Liver (tissue), 3 donors: ENCODE measurements around the gene ORC2.

ENCODE experiments used
- NR2F2 ChIP-seq: IDR thresholded peaks from 2 replicates; pipeline ENCODE4 v1.6.1; 2016; ENCODE audit warnings: antibody characterized with exemption
- RAD21 ChIP-seq, 2 donors: IDR thresholded peaks; 2 replicates each; pipeline ENCODE4 v1.6.1; 2016; ENCODE audit warnings: antibody characterized with exemption in 2 of 2, mild to moderate bottlenecking in 2 of 2
- RXRA ChIP-seq, 2 donors: IDR thresholded peaks; 2 replicates each; pipeline ENCODE4 v1.6.1; 2017 to 2018; ENCODE audit warnings: antibody characterized with exemption in 2 of 2, mild to moderate bottlenecking in 1 of 2
- TF ChIP-seq, protein P1 (sequence below): fragments of 150-350 bp; IDR thresholded peaks from 2 replicates; pipeline ENCODE4 v1.5.1; 2017; ENCODE audit warnings: improper control_type of control experiment, low read depth, low read length; ENCODE audit not compliant: missing input control
- TF ChIP-seq, protein P2 (sequence below): IDR thresholded peaks from 2 replicates; pipeline ENCODE4 v1.6.1; 2016; ENCODE audit warnings: antibody characterized with exemption, mild to moderate bottlenecking
- TF ChIP-seq, protein P3 (sequence below): IDR thresholded peaks from 2 replicates; pipeline ENCODE4 v1.6.1; 2016; ENCODE audit warnings: antibody characterized with exemption
- donor health status: healthy.
- donor health status: healthy.

DNA sequence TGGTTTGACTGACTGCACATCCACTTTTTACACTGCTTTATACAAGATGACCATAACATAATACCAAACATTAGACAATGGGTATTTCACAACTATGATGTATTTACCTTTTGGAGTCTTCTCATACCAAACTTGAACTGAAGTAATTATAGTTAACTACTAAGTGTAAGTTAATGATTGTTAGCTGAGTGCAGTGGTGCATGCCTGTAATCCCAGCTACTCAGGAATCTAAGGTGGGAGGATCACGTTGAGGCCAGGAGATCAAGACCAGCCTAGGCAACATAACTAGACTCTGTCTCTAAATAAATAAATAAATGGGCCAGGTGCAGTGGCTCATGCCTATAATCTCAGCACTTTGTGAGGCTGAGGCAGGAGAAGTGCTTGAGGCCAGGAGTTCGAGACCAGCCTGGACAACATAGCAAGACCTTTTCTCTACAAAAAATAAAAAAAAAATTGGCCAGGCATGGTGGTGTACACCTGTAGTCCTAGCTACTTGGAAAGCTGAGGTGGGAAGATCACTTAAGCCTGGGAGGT, 44.9 kb upstream of the ORC2 start:
- TF ChIP-seq, protein P1, sequence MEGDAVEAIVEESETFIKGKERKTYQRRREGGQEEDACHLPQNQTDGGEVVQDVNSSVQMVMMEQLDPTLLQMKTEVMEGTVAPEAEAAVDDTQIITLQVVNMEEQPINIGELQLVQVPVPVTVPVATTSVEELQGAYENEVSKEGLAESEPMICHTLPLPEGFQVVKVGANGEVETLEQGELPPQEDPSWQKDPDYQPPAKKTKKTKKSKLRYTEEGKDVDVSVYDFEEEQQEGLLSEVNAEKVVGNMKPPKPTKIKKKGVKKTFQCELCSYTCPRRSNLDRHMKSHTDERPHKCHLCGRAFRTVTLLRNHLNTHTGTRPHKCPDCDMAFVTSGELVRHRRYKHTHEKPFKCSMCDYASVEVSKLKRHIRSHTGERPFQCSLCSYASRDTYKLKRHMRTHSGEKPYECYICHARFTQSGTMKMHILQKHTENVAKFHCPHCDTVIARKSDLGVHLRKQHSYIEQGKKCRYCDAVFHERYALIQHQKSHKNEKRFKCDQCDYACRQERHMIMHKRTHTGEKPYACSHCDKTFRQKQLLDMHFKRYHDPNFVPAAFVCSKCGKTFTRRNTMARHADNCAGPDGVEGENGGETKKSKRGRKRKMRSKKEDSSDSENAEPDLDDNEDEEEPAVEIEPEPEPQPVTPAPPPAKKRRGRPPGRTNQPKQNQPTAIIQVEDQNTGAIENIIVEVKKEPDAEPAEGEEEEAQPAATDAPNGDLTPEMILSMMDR, result no peak
- no peak for TF ChIP-seq NR2F2
- TF ChIP-seq, protein P2, sequence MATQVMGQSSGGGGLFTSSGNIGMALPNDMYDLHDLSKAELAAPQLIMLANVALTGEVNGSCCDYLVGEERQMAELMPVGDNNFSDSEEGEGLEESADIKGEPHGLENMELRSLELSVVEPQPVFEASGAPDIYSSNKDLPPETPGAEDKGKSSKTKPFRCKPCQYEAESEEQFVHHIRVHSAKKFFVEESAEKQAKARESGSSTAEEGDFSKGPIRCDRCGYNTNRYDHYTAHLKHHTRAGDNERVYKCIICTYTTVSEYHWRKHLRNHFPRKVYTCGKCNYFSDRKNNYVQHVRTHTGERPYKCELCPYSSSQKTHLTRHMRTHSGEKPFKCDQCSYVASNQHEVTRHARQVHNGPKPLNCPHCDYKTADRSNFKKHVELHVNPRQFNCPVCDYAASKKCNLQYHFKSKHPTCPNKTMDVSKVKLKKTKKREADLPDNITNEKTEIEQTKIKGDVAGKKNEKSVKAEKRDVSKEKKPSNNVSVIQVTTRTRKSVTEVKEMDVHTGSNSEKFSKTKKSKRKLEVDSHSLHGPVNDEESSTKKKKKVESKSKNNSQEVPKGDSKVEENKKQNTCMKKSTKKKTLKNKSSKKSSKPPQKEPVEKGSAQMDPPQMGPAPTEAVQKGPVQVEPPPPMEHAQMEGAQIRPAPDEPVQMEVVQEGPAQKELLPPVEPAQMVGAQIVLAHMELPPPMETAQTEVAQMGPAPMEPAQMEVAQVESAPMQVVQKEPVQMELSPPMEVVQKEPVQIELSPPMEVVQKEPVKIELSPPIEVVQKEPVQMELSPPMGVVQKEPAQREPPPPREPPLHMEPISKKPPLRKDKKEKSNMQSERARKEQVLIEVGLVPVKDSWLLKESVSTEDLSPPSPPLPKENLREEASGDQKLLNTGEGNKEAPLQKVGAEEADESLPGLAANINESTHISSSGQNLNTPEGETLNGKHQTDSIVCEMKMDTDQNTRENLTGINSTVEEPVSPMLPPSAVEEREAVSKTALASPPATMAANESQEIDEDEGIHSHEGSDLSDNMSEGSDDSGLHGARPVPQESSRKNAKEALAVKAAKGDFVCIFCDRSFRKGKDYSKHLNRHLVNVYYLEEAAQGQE, result no peak
- TF ChIP-seq RXRA (IDR thresholded peaks at IDR 0.05), result no peak
- no peak for TF ChIP-seq RAD21 (IDR thresholded peaks at IDR 0.05)
- TF ChIP-seq, protein P3, sequence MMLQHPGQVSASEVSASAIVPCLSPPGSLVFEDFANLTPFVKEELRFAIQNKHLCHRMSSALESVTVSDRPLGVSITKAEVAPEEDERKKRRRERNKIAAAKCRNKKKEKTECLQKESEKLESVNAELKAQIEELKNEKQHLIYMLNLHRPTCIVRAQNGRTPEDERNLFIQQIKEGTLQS, result no peak
